ENCODE measurements around the gene RPS5. TPM values are rescaled to one million over a fixed set of nuclear protein-coding genes. Genes with fewer than 3 reads are reported as not detected.

Gene RPS5
- polyA plus RNA-seq, 1 donor (not counting 4 experiments of a cell fraction or from before 2014, with no cell fraction given), result 2,056 TPM

- Histone ChIP-seq H4K20me1 (ENCODE audit: control insufficient read depth, extremely low read depth, insufficient read depth, low read length) (no peaks in the 10 kb centered on the region), H3K9me3 (ENCODE audit: control insufficient read depth, low read depth, low read length) (no peaks in the 10 kb centered on the region), H3K9ac (ENCODE audit: control insufficient read depth, extremely low read depth, insufficient read depth, low read length) (peak within 1 kb of the TSS; percentile 91), H3K4me1 (ENCODE audit: control insufficient read depth, extremely low read depth, insufficient read depth, low read length) (peaks cover 21% of the 10 kb centered on the region), H3K27ac (ENCODE audit: control insufficient read depth, insufficient read depth, low read length) (peak within 1 kb of the TSS; percentile 87), H3K79me2 (ENCODE audit: control insufficient read depth, insufficient read depth, low read length) (peaks cover 36% of the 10 kb centered on the region), H3K27me3 (ENCODE audit: control insufficient read depth, extremely low read depth, insufficient read depth, low read length) (no peaks in the 10 kb centered on the region), H3K9me1 (ENCODE audit: control insufficient read depth, extremely low read depth, insufficient read depth, low read length) (peaks cover 4% of the 10 kb centered on the region), H3K36me3 (ENCODE audit: control insufficient read depth in 2 of 2, extremely low read depth in 1 of 2, insufficient read depth in 2 of 2, low read length in 2 of 2) (peaks cover 0 to 2% of the 10 kb centered on the region in 2 experiments), H3K4me2 (ENCODE audit: control insufficient read depth, extremely low read depth, insufficient read depth, low read depth, low read length) (peak within 1 kb of the TSS; percentile 99), H2AFZ (ENCODE audit: control insufficient read depth, low read length) (peak within 1 kb of the TSS; percentile 91), H3K4me3 (ENCODE audit: control insufficient read depth in 2 of 3, extremely low read depth in 1 of 3, insufficient read depth in 2 of 3, low read depth in 1 of 3, low read length in 3 of 3) (peak within 1 kb of the TSS; percentile 91 to 93 (median 93))
- no peak for FAIRE-seq
- dilution Hi-C loops (cut with MboI; ENCODE audit: extremely low pct_ligation_motif_present, low sequenced_read_pairs), result no loop called here
- peak; percentile 73 for DNase-seq (ENCODE audit: low read depth, low spot score)
- no peak for TF ChIP-seq EZH2 (IDR thresholded peaks at IDR 0.05; ENCODE audit: low read length)
- TF ChIP-seq, protein P1, sequence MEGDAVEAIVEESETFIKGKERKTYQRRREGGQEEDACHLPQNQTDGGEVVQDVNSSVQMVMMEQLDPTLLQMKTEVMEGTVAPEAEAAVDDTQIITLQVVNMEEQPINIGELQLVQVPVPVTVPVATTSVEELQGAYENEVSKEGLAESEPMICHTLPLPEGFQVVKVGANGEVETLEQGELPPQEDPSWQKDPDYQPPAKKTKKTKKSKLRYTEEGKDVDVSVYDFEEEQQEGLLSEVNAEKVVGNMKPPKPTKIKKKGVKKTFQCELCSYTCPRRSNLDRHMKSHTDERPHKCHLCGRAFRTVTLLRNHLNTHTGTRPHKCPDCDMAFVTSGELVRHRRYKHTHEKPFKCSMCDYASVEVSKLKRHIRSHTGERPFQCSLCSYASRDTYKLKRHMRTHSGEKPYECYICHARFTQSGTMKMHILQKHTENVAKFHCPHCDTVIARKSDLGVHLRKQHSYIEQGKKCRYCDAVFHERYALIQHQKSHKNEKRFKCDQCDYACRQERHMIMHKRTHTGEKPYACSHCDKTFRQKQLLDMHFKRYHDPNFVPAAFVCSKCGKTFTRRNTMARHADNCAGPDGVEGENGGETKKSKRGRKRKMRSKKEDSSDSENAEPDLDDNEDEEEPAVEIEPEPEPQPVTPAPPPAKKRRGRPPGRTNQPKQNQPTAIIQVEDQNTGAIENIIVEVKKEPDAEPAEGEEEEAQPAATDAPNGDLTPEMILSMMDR (optimal IDR thresholded peaks at IDR 0.05 in 1 of 3, IDR thresholded peaks at IDR 0.05 in 1 of 3, conservative IDR thresholded peaks at IDR 0.05 in 1 of 3; ENCODE audit: extremely low read depth in 1 of 3, insufficient read depth in 2 of 3, low read length in 3 of 3), result peak in 1 of 3 experiments; percentile 37
These were observed 21.3 kb downstream of the RPS5 start, which contains the start of gene ZNF584 for GRCh38 chr19:58408152-58409009. Gene ZNF584 (plus strand): TSS chr19:58408649. CDS start chr19:58409148, 499 bp downstream.

DNA sequence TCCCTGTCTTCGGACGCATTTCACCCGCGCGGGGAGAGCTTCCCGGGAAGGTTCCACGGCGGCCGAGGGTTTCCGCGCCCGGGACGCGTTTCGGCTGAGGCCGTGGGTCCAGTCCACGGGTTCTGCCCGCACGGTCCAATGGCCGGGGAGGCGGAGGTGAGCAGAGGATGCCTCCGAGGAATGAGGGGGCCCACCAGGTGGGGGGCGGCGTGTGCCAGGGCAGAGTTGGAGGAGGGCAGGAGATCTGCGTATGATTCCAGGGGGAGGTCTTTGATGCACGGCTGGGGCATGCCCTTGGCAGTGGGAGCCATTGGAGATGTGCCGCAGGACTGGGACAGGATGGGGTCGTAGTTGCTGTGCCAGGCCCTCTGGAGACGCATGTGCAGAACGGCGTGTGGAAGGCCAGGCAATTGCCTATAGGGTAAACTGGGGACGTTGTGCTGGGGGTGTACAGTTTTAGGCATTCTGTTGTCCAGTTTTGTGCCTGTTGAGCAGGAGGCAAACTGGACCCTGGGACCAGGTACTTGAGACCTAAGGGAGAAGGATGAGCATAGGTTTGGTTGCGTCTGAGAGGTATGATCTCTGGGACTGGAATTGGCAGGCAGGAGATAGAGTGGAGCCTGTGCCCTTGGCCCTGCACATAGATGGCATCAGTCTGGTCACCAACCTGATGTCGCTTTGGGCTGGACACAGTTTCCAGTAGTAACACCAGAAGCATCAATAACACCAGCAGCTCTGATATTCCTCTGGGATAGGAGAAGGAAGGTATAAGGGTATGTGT, 22.1 kb downstream of the RPS5 start:
- H3K79me2 ChIP-seq (ENCODE audit: control insufficient read depth, insufficient read depth, low read length), result peaks cover 36% of the 10 kb centered on the region
- TF ChIP-seq EZH2 (IDR thresholded peaks at IDR 0.05; ENCODE audit: low read length), result no peak
- TF ChIP-seq, protein P1 (optimal IDR thresholded peaks at IDR 0.05 in 1 of 3, IDR thresholded peaks at IDR 0.05 in 1 of 3, conservative IDR thresholded peaks at IDR 0.05 in 1 of 3; ENCODE audit: extremely low read depth in 1 of 3, insufficient read depth in 2 of 3, low read length in 3 of 3), result no peak
- H3K27ac ChIP-seq (ENCODE audit: control insufficient read depth, insufficient read depth, low read length), result peak overlapping the region; percentile 87
- no peaks in the 10 kb centered on the region for H3K9me3 ChIP-seq (ENCODE audit: control insufficient read depth, low read depth, low read length)
- dilution Hi-C loops (cut with MboI; ENCODE audit: extremely low pct_ligation_motif_present, low sequenced_read_pairs), result no loop called here
- H3K4me1 ChIP-seq (ENCODE audit: control insufficient read depth, extremely low read depth, insufficient read depth, low read length), result peaks cover 21% of the 10 kb centered on the region
- H4K20me1 ChIP-seq (ENCODE audit: control insufficient read depth, extremely low read depth, insufficient read depth, low read length), result no peaks in the 10 kb centered on the region
- peak overlapping the region; percentile 99 for H3K4me2 ChIP-seq (ENCODE audit: control insufficient read depth, extremely low read depth, insufficient read depth, low read depth, low read length)
- no peaks in the 10 kb centered on the region for H3K27me3 ChIP-seq (ENCODE audit: control insufficient read depth, extremely low read depth, insufficient read depth, low read length)
- H3K9me1 ChIP-seq (ENCODE audit: control insufficient read depth, extremely low read depth, insufficient read depth, low read length), result peaks cover 4% of the 10 kb centered on the region
- H2AFZ ChIP-seq (ENCODE audit: control insufficient read depth, low read length), result peak overlapping the region; percentile 91
- peaks cover 0 to 2% of the 10 kb centered on the region in 2 experiments for H3K36me3 ChIP-seq (ENCODE audit: control insufficient read depth in 2 of 2, extremely low read depth in 1 of 2, insufficient read depth in 2 of 2, low read length in 2 of 2)
- H3K4me3 ChIP-seq (ENCODE audit: control insufficient read depth in 2 of 3, extremely low read depth in 1 of 3, insufficient read depth in 2 of 3, low read depth in 1 of 3, low read length in 3 of 3), result peak overlapping the region; percentile 91 to 93 (median 93)
- FAIRE-seq, result no peak
- H3K9ac ChIP-seq (ENCODE audit: control insufficient read depth, extremely low read depth, insufficient read depth, low read length), result peak overlapping the region; percentile 91
- no peak for DNase-seq (ENCODE audit: low read depth, low spot score)

Data from keratinocyte (primary cell).